ENCODE measurements around the gene JMJD8.

DNA sequence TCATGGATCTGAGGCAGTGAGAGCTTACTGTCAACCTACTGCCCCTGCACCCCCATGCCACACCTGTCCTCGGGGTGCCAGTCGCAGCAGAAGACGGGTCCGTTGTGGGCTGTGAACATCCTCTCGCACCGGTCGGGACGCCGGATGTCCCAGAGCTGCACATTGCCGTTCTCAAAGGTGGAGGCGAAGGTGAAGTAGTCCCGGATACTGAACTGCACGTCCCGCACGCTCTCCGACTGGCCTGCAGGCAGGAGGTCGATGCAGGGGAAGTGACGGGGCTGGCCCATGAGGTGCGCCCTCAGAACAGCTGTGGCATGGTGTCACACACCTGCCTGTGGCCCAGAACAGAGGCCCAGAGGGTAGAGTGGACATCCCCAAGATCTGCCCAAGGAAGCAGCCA, 3.4 kb upstream of the JMJD8 start:
- TF ChIP-seq POLR2A (IDR thresholded peaks at IDR 0.05) = no peak
- TF ChIP-seq, protein P1, sequence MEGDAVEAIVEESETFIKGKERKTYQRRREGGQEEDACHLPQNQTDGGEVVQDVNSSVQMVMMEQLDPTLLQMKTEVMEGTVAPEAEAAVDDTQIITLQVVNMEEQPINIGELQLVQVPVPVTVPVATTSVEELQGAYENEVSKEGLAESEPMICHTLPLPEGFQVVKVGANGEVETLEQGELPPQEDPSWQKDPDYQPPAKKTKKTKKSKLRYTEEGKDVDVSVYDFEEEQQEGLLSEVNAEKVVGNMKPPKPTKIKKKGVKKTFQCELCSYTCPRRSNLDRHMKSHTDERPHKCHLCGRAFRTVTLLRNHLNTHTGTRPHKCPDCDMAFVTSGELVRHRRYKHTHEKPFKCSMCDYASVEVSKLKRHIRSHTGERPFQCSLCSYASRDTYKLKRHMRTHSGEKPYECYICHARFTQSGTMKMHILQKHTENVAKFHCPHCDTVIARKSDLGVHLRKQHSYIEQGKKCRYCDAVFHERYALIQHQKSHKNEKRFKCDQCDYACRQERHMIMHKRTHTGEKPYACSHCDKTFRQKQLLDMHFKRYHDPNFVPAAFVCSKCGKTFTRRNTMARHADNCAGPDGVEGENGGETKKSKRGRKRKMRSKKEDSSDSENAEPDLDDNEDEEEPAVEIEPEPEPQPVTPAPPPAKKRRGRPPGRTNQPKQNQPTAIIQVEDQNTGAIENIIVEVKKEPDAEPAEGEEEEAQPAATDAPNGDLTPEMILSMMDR (IDR thresholded peaks at IDR 0.05) = no peak

Data from lower leg skin (tissue), 3 donors.